HG02884 (cell line): ENCODE data around the gene TMEM120A.

Experiments
- ATAC-seq: cut with Tn5 transposase; IDR thresholded peaks from one replicate; pipeline ENCODE4 v1.9.1; 2021; ENCODE audit warnings: mild to moderate bottlenecking, moderate library complexity; ENCODE audit not compliant: unreplicated experiment

Gene TMEM120A

GRCh38 chr7:75981453-75982305, 12.7 kb downstream of the TMEM120A start:
- no peak for ATAC-seq

- ATAC-seq, result no peak
Observed at GRCh38 chr7:75981203-75981452, 13.3 kb downstream of the TMEM120A start.

GRCh38 chr7:75980430-75981202, 13.8 kb downstream of the TMEM120A start:
- no peak for ATAC-seq

- no peak for ATAC-seq
Observed at GRCh38 chr7:75979759-75980429, 14.5 kb downstream of the TMEM120A start.

GRCh38 chr7:75977743-75978142, 16.7 kb downstream of the TMEM120A start:
- no peak for ATAC-seq

- no peak for ATAC-seq
Observed at GRCh38 chr7:75971961-75972763, 22.2 kb downstream of the TMEM120A start.

- ATAC-seq, result no peak
Observed at GRCh38 chr7:75971309-75971960, 23.0 kb downstream of the TMEM120A start.

GRCh38 chr7:75969704-75970498, 24.5 kb downstream of the TMEM120A start:
- no peak for ATAC-seq

GRCh38 chr7:75969182-75969581, 25.2 kb downstream of the TMEM120A start:
- ATAC-seq, result no peak

GRCh38 chr7:75968561-75969001, 25.8 kb downstream of the TMEM120A start:
- no peak for ATAC-seq

- ATAC-seq, result no peak
Observed at GRCh38 chr7:75968012-75968411, 26.4 kb downstream of the TMEM120A start.

- ATAC-seq, result no peak
Observed at GRCh38 chr7:75967487-75967997, 26.9 kb downstream of the TMEM120A start.

GRCh38 chr7:75967055-75967454, 27.3 kb downstream of the TMEM120A start:
- no peak for ATAC-seq

- ATAC-seq, result no peak
Observed at GRCh38 chr7:75966190-75966961, 28.0 kb downstream of the TMEM120A start.

- no peak for ATAC-seq
Observed at GRCh38 chr7:75965617-75966016, 28.8 kb downstream of the TMEM120A start.

- ATAC-seq, result no peak
Observed at GRCh38 chr7:75963381-75963995, 30.9 kb downstream of the TMEM120A start.

GRCh38 chr7:75962607-75963380, 31.6 kb downstream of the TMEM120A start:
- no peak for ATAC-seq
